KMS-11 (cell line): ENCODE measurements around the gene CCDC27.

Experiments
- H2AFZ ChIP-seq: fragments of 200-600 bp; sonication (generic); 2 replicates; pipeline ENCODE4 v1.6.1; 2016; ENCODE audit warnings: antibody characterized with exemption, mixed run types, low read depth
- H3K27ac ChIP-seq: fragments of 200-600 bp; sonication (generic); 2 replicates; pipeline ENCODE4 v1.6.1; 2016; ENCODE audit warnings: mild to moderate bottlenecking, mixed run types
- H3K27me3 ChIP-seq: fragments of 200-600 bp; sonication (generic); 2 replicates; pipeline ENCODE4 v1.6.1; 2017; ENCODE audit warnings: mild to moderate bottlenecking, low read depth, mixed run types, moderate library complexity; ENCODE audit not compliant: insufficient read depth
- H3K36me3 ChIP-seq: fragments of 200-600 bp; sonication (generic); 2 replicates; pipeline ENCODE4 v1.6.1; 2017; ENCODE audit warnings: mild to moderate bottlenecking, mixed run types; ENCODE audit not compliant: insufficient read depth
- H3K4me1 ChIP-seq: fragments of 200-600 bp; sonication (generic); 2 replicates; pipeline ENCODE4 v1.6.1; 2016; ENCODE audit warnings: mild to moderate bottlenecking, low read depth, mixed run types; ENCODE audit not compliant: poor library complexity, severe bottlenecking
- H3K4me2 ChIP-seq: fragments of 200-600 bp; sonication (generic); 2 replicates; pipeline ENCODE4 v1.7.0; 2016; ENCODE audit warnings: mild to moderate bottlenecking, mixed run types
- H3K4me3 ChIP-seq: fragments of 200-600 bp; sonication (generic); IDR thresholded peaks from 2 replicates; pipeline ENCODE4 v1.6.1; 2017; ENCODE audit warnings: low read depth, low read length, mixed read lengths; ENCODE audit not compliant: insufficient read depth
- H3K79me2 ChIP-seq: fragments of 200-600 bp; sonication (generic); 2 replicates; pipeline ENCODE4 v1.6.1; 2016; ENCODE audit warnings: low read depth, mixed run types; ENCODE audit not compliant: insufficient read depth
- H3K9ac ChIP-seq: fragments of 200-600 bp; sonication (generic); 2 replicates; pipeline ENCODE4 v1.6.1; 2016; ENCODE audit warnings: mild to moderate bottlenecking, mixed run types
- H4K20me1 ChIP-seq: fragments of 200-600 bp; sonication (generic); 2 replicates; pipeline ENCODE4 v1.6.1; 2016; ENCODE audit warnings: mild to moderate bottlenecking, mixed run types; ENCODE audit not compliant: insufficient read depth
- CTCF ChIP-seq: fragments of 200-600 bp; sonication (generic); conservative IDR thresholded peaks from 2 replicates; pipeline ENCODE4 v1.6.1; 2017; ENCODE audit warnings: low read depth, mild to moderate bottlenecking, antibody characterized with exemption, low read length, moderate library complexity, mixed read lengths

The CCDC27 gene

GRCh38 chr1:3819771-3820200 is 67.5 kb downstream of the CCDC27 start:
- no peak for TF ChIP-seq CTCF
- Histone ChIP-seq H4K20me1 (no peaks in the 10 kb centered on the region), H2AFZ (no peak overlapping the region), H3K79me2 (no peaks in the 10 kb centered on the region), H3K4me1 (no peaks in the 10 kb centered on the region), H3K9ac (no peak overlapping the region), H3K36me3 (no peaks in the 10 kb centered on the region), H3K4me3 (no peak overlapping the region), H3K27me3 (no peaks in the 10 kb centered on the region), H3K4me2 (no peak overlapping the region), H3K27ac (no peak overlapping the region)

- Histone ChIP-seq H2AFZ (no peak overlapping the region), H3K36me3 (no peaks in the 10 kb centered on the region), H3K79me2 (no peaks in the 10 kb centered on the region), H3K4me1 (no peaks in the 10 kb centered on the region), H4K20me1 (no peaks in the 10 kb centered on the region), H3K4me3 (no peak overlapping the region), H3K27ac (no peak overlapping the region), H3K9ac (no peak overlapping the region), H3K27me3 (no peaks in the 10 kb centered on the region), H3K4me2 (no peak overlapping the region)
- TF ChIP-seq CTCF, result no peak
These were observed 68.1 kb downstream of the CCDC27 start for GRCh38 chr1:3820316-3820715.

- TF ChIP-seq CTCF, result no peak
- Histone ChIP-seq H4K20me1 (no peaks in the 10 kb centered on the region), H3K36me3 (no peaks in the 10 kb centered on the region), H3K4me2 (no peak overlapping the region), H2AFZ (no peak overlapping the region), H3K4me1 (no peaks in the 10 kb centered on the region), H3K9ac (no peak overlapping the region), H3K4me3 (no peak overlapping the region), H3K27me3 (no peaks in the 10 kb centered on the region), H3K27ac (no peak overlapping the region), H3K79me2 (no peaks in the 10 kb centered on the region)
These were observed 68.8 kb downstream of the CCDC27 start for GRCh38 chr1:3821004-3821403.
